IPS-18a (cell line): ENCODE data around the gene CD4.
"Not testable (repeated sequence)": the region's sequence is repeated elsewhere in the genome, so short reads cannot be mapped to it uniquely, and the experiment has no call there.

Source experiments
- H3K27ac ChIP-seq: one replicate; pipeline ENCODE4 v1.5.1; 2013; ENCODE audit warnings: low read length
- H3K27me3 ChIP-seq: one replicate; pipeline ENCODE4 v1.6.1; 2013; ENCODE audit warnings: mild to moderate bottlenecking, low read length; ENCODE audit not compliant: control insufficient read depth, insufficient read depth
- H3K36me3 ChIP-seq: one replicate; pipeline ENCODE4 v1.6.1; 2013; ENCODE audit warnings: low read depth, low read length; ENCODE audit not compliant: control insufficient read depth
- H3K4me1 ChIP-seq: one replicate; pipeline ENCODE4 v1.6.1; 2013; ENCODE audit warnings: low read depth, low read length; ENCODE audit not compliant: control insufficient read depth
- H3K4me3 ChIP-seq: one replicate; pipeline ENCODE4 v1.5.1; 2013; ENCODE audit warnings: low read length
- H3K9ac ChIP-seq: one replicate; pipeline ENCODE4 v1.6.1; 2013; ENCODE audit warnings: mild to moderate bottlenecking, low read length, moderate library complexity
- H3K9me3 ChIP-seq: one replicate; pipeline ENCODE4 v1.6.1; 2013; ENCODE audit warnings: low read depth, low read length; ENCODE audit not compliant: control insufficient read depth

CD4 gene

DNA sequence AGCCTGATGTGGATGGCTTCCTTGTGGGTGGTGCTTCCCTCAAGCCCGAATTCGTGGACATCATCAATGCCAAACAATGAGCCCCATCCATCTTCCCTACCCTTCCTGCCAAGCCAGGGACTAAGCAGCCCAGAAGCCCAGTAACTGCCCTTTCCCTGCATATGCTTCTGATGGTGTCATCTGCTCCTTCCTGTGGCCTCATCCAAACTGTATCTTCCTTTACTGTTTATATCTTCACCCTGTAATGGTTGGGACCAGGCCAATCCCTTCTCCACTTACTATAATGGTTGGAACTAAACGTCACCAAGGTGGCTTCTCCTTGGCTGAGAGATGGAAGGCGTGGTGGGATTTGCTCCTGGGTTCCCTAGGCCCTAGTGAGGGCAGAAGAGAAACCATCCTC lies 81.0 kb downstream of the CD4 start:
- H3K4me3 ChIP-seq, H3K27me3 ChIP-seq, H3K9me3 ChIP-seq, H3K9ac ChIP-seq, H3K27ac ChIP-seq: not testable (repeated sequence)
- Histone ChIP-seq H3K4me1 (peaks cover 22% of the 10 kb centered on the region), H3K36me3 (peaks cover 25% of the 10 kb centered on the region)
